ENCODE measurements around the gene IGFBP6. TPM values are rescaled to one million over a fixed set of nuclear protein-coding genes. Genes with fewer than 3 reads are reported as not detected.

IGFBP6 gene
- total and polyA plus RNA-seq, 9 of the 15 experiments (the other 6 are each of a cell fraction or from before 2014, with no cell fraction given) = 0.15 to 1.4 (median 0.54) TPM

DNA sequence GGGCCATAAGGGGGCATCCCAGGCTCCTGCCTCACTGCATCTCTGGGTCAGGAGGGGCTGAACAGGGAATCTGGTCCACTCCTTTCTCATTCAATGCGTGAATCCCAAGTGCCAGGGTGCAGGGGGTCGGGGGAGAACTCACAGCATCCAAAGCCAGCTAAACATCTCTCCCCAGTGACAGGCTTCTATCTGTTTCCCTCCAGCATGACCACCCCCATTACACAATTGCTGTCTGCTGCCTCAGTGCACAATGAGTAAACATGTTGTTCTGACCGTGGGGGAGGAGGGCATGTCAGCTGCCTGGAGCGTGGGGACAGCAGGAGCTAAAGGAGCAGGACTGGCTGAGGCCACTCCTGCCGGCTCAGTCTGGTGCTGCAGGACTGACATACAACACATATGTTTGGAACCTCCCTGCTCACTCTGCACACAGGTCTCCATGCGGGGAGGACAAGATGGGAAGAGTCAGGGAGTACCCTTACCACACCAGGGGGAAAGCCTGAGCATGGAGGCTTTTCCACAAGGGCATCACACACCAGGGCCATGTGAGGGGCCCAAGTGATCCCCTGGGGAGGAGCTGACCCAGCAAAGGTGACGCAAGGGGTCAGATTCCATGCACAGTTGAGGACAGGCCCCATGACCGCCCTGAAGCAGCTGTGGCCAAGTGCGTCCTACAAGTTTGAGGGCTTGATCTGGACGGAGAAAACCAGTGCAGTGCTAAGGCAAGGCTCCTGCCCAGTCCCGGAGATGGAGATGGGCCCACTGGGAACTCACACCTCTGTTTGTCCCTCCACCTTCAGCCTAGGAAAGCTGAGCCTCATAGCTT lies 46.2 kb upstream of the IGFBP6 start (continued):
- TF ChIP-seq ATF1 (CRISPR knock-in tag; IDR thresholded peaks at IDR 0.05) (no peak), ATF1 (tag; IDR thresholded peaks at IDR 0.05) (no peak), CAMTA2 (CRISPR knock-in tag; conservative IDR thresholded peaks at IDR 0.05) (no peak), ARNT (IDR thresholded peaks at IDR 0.05) (no peak), MXI1 (IDR thresholded peaks at IDR 0.05; ENCODE audit: low read depth, low read length) (no peak), ZSCAN32 (CRISPR knock-in tag; IDR thresholded peaks at IDR 0.05) (no peak), LEF1 (IDR thresholded peaks at IDR 0.05) (peak; percentile 23; the same call in 1 of the 2 replicates), CSDE1 (IDR thresholded peaks at IDR 0.05) (no peak), ETV5 (CRISPR knock-in tag; IDR thresholded peaks at IDR 0.05; ENCODE audit: low read depth) (no peak), LCOR (CRISPR knock-in tag; IDR thresholded peaks at IDR 0.05) (no peak), SMAD4 (CRISPR knock-in tag; conservative IDR thresholded peaks at IDR 0.05) (no peak), JUN (IDR thresholded peaks at IDR 0.05; ENCODE audit: borderline replicate concordance, low read depth, low read length) (0 out of 2 replicates have a peak, but pooled peaks have one; percentile 15), JUN (CRISPR knock-in tag; IDR thresholded peaks at IDR 0.05; ENCODE audit: borderline replicate concordance) (no peak), ZNF764 (CRISPR knock-in tag; IDR thresholded peaks at IDR 0.05; ENCODE audit: low read depth) (no peak), ZBED1 (IDR thresholded peaks at IDR 0.05) (no peak), FOXA3 (CRISPR knock-in tag; conservative IDR thresholded peaks at IDR 0.05 in 1 of 2, IDR thresholded peaks at IDR 0.05 in 1 of 2) (no peak; a peak in 1 of 4 replicates), DACH1 (IDR thresholded peaks at IDR 0.05; ENCODE audit: partially characterized antibody) (peak; percentile 16), COPS2 (conservative IDR thresholded peaks at IDR 0.05) (no peak), CTCF (IDR thresholded peaks at IDR 0.05 in 2 of 3, conservative IDR thresholded peaks at IDR 0.05 in 1 of 3; ENCODE audit: insufficient read depth in 2 of 3, low read depth in 1 of 3, low read length in 3 of 3) (peak in 1 of 3 experiments; percentile 20; a peak in 1 of 6 replicates), ZNF282 (CRISPR knock-in tag; IDR thresholded peaks at IDR 0.05) (no peak), TAF15 (IDR thresholded peaks at IDR 0.05; ENCODE audit: low read depth, low read length) (no peak), ZFP30 (CRISPR knock-in tag; IDR thresholded peaks at IDR 0.05; ENCODE audit: borderline replicate concordance) (no peak)
- TF ChIP-seq, protein P1, sequence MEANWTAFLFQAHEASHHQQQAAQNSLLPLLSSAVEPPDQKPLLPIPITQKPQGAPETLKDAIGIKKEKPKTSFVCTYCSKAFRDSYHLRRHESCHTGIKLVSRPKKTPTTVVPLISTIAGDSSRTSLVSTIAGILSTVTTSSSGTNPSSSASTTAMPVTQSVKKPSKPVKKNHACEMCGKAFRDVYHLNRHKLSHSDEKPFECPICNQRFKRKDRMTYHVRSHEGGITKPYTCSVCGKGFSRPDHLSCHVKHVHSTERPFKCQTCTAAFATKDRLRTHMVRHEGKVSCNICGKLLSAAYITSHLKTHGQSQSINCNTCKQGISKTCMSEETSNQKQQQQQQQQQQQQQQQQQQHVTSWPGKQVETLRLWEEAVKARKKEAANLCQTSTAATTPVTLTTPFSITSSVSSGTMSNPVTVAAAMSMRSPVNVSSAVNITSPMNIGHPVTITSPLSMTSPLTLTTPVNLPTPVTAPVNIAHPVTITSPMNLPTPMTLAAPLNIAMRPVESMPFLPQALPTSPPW (CRISPR knock-in tag; IDR thresholded peaks at IDR 0.05) = peak; percentile 50; the same call in 1 of the 2 replicates
- TF ChIP-seq, protein P2, sequence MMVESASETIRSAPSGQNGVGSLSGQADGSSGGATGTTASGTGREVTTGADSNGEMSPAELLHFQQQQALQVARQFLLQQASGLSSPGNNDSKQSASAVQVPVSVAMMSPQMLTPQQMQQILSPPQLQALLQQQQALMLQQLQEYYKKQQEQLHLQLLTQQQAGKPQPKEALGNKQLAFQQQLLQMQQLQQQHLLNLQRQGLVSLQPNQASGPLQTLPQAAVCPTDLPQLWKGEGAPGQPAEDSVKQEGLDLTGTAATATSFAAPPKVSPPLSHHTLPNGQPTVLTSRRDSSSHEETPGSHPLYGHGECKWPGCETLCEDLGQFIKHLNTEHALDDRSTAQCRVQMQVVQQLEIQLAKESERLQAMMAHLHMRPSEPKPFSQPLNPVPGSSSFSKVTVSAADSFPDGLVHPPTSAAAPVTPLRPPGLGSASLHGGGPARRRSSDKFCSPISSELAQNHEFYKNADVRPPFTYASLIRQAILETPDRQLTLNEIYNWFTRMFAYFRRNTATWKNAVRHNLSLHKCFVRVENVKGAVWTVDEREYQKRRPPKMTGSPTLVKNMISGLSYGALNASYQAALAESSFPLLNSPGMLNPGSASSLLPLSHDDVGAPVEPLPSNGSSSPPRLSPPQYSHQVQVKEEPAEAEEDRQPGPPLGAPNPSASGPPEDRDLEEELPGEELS (CRISPR knock-in tag; IDR thresholded peaks at IDR 0.05; ENCODE audit: borderline replicate concordance) = peak; percentile 96
